Measurements from ENCODE around the gene RELL1.

RELL1 gene

DNA sequence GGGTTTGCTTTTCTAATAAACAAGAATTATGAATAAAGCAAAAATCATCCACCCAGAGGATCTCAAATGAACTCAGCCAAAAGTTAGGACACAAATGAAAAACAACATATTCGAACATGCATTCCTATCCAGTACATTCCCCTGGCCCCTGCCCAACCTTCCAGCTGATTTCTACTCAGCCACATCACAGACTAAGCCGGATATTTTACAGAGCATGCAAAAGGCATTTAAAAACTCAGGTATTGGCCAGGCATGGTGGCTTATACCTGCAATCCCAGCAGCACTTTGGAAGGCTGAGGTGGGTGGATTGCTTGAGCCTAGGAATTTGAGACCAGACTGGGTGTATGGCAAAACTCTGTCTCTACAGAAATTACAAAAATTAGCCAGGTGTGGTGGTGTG lies 54.6 kb downstream of the RELL1 start:
- no peak for DNase-seq

DNA sequence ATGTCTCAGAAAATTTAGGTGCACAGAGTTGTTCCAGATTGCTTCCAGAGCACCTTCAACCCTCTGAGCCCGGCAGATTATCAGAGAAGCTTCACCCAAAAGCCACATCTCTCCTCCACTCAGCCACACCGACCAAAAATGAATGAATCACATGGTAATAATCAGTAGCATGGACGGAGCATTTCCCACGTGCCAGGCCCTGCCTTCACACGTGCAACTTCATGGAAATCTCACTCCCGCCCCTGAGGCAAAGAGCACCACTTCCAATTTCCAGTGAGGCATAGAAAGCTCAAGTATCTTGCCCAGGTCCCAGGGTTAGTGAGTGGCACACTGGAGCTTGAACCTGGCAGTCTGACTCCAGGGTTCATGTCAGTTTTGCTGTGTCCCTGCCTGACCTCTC lies 56.5 kb downstream of the RELL1 start:
- no peak for DNase-seq

DNA sequence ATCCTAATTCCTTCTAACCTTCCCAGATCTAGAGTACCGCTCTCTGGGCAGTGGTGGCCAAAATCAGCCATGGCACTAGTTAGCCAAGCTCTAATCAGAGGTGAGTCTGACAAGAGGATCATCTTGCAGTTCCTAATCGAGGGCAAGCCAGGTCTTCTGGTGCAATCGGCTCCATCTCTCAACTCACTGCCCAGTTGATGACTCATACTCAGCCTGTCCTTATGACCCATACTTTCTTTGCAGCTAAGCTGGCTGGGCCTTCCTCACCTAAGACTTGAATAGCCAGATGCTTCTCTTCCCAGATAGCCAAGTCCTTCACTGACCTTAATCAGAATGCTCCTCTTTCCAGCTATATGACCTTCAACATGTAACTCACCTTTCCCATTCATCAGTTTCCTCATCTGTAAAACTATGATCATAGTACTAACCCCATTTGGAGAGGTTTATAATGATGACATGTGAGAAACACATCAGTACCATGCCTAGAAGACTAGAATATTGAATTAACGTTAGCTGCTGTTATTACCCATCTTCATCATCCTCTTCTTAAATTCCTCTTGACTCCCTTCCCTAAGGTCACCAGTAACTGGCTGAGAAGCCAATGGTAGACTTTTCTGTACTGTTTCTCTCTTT lies 57.1 kb downstream of the RELL1 start:
- DNase-seq: peak; percentile 42

DNA sequence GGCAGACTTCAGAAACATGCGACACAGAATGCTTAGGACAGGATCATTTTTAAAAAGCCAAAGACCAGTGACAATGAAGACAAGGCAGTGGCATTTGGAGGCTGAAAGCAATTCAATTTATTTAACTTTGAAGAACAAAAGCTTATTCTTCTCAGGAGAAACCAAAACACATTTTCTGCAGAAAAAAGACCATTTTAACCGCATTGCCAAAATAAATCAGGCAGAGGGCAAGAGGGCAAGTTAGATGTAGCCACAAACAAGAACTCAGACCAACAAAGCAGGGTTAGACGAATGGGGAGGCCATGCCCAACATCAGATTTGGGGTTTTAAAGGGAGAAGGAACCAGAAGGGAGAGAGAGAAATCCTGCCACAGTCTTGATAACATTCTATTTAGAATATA lies 58.9 kb downstream of the RELL1 start:
- DNase-seq: no peak

DNA sequence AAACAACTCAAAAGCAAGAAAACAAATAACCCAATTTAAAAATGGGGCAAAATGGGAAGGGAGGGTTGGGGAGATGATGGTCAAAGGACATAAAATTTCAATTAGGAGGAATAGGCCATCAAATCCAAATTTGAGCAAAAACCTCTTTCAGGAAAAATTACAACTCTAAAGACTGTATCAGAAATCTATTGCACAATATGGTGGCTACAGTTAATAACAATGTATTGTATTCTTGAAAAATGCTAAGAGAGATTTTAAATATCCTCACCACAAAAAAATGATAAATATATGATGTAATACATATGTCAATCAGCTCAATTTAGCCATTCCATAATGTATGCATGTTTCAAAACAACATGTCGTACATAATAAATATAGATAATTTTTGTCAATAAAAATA lies 60.7 kb downstream of the RELL1 start:
- no peak for DNase-seq

DNA sequence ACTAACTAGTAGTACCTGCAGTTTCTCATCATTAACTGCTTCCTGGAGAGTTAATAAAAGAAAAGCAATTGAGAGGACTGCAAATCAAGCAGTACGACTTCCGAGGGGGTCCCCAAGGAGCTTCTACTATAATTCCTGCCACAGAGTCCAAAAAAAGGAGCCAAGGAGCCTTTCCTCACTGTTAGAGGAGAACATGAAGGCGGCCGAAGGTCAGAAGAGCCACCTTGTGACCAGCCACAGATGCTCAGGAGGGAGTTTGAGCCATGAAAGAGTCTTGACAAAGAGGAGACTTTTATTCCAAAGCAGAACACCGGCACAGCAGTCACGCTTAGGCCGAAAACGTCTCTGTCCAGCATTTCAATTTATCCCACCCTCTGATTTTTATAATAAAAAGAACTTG lies 62.2 kb downstream of the RELL1 start:
- no peak for DNase-seq

DNA sequence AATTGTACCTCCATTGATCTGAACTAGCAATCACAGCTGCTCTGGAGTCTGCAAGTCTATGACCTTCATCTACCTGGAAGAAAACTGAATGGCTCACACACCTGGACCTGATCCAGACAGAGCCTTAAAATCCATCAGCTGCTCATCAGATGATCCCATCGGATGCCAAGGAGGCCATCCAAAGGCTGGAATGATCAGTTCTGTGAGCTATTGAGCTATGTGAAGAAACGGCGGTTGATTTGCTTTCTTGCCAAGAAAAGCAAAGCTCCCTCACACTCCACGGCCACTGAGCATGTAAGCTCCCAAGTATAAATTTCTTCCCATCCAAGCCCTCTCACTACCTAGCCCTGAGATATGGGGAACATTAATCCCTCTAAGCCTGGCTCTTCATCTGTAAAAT lies 63.1 kb downstream of the RELL1 start:
- DNase-seq: no peak

DNA sequence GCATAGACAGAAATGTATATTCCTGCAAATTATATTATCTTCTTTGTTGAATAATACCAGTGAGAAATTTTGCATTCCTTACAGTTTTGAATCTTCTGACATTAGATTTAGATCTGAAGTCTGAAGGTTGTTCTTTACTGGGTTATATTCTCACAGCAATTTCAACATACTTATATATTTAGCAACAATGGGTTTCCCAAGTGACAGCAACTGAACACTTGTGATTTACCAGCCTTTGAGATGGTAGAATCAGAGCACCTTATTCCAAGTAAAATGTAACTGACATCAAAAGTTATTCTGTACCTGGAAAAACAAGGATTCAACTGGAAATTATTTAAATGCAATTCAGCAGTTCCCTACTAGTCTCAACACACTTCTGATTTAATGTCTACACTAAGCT lies 66.0 kb downstream of the RELL1 start:
- peak; percentile 11 for DNase-seq

DNA sequence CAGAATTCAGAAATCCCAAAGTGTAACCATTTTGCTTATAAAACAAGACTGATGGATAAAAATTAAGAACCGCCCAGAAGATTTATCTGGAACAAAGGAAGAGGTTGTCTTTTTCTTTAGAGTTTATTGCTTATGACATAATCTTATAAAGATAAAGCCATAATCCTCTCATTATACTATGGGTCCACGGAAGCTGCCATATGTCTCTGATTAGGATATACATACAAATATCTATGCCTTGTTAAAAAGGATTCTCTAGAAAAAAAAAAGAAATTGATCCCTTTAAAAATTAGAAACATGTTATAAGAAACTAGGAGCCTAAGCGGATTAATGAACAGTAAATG lies 70.5 kb downstream of the RELL1 start:
- DNase-seq: no peak

DNA sequence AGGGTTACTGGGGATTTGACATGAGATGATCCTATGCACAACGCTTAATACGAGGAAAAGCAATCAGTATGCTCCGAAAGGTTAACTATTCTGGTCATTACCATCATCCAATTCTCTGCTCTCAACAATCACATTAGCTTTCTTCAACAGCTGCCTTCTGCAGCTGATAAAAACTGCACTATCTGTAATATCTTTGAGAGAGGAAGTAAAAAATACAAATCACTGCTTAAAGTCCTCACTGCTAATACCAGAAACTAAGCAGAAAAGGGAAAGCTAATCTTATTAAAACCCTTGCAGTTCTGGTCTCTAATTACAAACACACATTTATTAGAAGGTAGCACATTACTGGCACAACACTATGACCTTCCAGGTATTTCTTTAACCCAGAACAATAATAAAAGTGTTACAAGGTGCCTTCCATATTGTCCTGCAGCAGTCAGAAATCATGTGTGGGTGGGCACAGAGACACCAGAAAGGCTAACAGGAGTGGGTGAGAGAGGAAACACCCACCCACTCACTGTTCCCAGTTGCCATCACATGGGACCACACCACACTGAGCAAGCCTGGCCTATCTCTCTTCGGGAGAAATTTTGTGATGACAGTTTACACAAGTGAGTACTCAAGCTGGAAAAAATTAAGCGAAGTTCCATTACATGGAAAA lies 71.0 kb downstream of the RELL1 start:
- no peak for DNase-seq

DNA sequence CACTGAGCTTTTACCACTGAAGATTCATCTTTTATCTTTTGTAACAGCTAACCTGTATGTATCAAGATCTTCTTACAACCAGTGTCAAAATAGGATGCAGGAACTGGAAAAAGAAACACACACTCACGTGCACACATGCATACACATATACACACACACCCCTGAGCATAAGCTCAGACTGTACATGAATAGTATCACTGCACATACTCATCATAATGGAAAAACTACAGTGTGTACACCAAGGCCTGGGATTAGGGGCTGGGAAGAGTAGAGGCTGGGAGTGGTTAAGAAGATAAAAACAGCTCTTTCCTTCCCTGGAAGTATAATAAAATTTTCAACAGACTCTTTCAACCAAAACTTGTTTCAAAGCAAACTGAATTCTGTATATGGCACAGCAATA lies 73.4 kb downstream of the RELL1 start:
- DNase-seq: no peak

DNA sequence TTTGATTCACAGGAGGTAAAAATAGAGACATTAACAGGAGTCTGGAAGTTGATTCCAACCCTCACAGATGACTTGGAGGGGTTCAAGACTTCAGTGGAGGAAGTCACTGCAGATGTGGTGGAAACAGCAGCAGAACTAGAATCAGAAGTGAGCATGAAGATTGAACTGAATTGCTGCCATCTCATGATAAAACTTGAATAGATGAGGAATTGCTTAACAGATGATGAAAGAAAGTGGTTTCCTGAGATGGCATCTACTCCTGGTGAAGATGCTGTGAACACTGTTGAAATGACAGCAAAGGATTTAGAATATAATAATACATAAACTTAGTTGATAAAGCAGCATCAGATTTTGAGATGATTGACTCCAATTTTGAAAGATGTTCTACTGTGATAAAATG lies 76.5 kb downstream of the RELL1 start:
- peak; percentile 47 for DNase-seq

DNA sequence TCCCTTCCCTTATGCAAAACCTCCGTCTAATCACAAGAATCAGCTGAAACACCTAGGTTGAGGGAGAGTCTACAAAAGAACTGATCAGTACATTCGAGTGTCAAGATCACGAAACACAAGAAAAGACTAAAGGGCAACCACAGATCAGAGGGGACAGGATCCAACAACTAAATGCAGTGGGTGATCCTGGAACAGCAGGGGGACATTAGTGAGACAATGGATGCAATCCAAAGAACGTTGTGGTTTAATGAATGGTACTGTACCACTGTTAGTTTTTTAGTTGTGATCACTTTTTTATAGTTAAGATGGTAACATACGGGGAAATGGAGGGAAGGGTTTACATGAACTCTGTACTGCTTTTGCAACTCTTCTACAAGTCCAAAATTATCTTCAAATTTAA lies 79.2 kb downstream of the RELL1 start:
- DNase-seq: no peak

DNA sequence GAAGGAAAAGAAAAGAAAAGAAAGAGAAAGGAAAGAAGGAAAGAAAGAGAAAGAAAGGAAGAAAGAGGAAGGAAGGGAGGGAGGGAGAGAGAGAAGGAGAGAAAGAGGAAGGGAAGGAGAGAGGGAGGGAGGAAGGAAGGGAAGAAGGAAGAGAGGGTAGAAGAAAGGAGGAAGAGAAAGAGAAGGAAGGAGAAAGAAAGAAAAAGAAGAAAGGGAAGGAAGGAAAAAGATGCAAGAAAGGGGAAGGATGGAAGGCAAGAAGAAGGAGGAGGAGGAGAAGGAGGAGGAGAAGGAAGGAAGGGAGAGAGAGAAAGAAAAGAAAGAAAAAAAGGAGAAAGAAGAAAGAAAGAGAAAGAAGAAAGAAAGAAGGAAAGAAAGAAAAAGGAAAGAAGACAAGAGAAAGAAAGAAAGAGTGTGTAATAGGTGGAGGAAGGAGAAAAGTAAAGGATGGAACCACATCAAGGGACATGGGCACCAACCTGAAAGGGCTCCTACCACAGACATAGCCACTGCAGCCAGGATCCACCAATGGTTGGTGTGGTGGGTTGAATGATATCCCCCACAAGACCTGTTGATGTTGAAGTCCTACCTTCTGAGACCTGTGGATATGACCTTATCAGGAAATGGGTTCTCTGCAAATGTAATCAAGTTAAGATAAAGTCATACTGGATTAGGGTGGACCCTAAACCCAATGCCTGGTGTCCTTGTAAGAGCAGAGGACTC lies 80.2 kb downstream of the RELL1 start:
- no peak for DNase-seq

DNA sequence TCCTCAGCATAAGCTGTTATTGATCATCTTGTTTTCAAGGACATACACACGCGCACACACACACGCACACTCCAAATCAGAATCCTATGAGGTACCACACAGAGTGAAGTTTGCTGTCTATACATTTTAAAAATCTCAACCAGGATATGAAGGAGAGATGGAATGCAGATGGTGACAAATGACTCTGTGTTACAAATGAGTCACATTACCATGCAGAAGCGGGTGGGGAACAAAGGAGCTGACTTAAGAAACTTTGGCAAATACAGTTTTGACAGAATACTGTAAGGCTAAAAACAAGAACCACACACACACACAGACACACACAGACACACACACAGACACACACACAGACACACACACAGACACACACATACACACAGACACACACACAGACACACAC lies 81.7 kb downstream of the RELL1 start:
- DNase-seq: peak; percentile 31

DNA sequence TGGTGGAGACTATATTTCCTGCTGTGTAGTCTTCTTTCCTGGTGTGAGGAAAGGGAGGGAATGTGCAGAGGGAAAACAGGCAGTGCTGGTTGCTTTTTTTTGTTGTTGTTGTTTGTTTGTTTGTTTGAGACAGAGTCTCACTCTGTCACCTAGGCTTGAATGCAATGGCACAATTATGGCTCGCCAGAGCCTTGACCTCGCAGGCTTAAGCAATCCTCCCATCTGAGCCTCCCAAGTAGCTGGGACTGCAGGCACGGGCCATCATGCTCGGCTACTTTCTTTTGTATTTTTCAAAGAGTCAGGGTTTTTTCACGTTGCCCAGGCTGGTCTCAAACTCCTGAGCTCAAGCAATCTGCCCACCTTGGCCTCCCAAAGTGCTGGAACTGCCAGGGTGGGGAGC lies 82.5 kb downstream of the RELL1 start:
- no peak for DNase-seq

DNA sequence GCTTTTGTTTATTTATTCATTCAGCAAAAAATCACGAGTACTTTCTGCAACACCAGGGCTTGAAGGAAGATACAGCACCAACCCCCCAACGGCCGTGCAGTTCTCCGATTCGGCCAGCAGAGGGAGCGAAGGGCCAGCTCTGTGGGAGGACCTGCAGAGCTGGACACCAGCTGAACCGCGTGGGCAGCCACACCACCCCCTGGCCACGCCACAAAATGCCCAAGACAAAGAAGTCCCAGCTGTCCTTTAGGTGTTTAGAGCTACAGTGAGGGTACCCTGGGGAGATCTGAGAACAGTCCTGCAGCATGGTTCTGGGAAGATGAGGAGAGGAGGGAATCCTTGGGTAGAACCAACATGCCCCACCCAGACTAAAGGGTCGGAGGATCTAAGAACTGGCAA lies 83.1 kb downstream of the RELL1 start:
- DNase-seq: peak; percentile 61

DNA sequence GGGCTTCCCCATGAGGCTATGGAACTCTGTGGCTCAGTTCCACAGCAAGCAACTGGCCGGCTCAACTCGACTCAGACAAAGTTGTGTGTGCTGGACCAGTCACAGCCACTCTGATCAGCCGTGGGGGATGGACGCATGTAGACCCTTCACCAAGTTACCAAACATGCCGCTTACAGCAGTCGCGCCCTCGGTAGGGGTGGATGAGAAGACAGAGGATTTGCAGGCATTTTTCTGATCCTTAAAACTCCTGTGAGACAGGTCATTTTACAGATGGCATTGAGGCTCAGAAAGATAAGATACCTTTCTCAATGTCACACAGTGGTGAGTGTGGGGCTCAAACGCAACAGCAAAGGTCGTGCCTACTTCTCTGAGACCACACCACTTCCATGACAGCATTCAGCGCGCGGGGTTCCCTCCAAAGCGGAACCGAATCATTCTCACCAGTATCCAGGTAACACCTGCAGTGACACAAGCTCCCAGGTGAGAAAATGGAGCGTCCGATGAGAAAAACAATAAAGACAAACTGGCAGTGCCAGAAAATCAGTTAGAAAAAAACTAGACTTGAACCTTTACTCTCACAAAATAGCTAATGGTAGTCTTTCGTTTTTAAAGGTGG lies 83.6 kb downstream of the RELL1 start:
- no peak for DNase-seq

DNA sequence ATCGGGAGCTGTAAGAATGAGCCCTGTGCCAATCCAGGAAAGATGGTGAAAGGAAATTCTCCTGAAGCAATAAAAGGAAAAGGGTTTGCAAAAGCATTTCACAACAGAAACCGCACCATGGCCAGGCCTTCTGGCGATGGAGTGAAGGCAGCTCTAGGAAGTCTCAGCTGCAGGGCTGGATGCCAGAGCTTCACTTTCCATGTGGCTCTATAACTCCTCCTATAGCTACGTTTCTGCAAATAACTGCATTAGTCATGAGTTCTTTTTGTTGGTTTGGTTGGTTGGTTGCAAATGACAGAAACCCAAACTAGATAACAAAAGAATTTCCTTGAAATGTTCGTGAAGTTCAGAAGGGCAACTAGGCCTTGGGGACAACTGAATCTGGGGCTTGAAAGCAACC lies 84.6 kb downstream of the RELL1 start:
- peak; percentile 95 for DNase-seq

DNA sequence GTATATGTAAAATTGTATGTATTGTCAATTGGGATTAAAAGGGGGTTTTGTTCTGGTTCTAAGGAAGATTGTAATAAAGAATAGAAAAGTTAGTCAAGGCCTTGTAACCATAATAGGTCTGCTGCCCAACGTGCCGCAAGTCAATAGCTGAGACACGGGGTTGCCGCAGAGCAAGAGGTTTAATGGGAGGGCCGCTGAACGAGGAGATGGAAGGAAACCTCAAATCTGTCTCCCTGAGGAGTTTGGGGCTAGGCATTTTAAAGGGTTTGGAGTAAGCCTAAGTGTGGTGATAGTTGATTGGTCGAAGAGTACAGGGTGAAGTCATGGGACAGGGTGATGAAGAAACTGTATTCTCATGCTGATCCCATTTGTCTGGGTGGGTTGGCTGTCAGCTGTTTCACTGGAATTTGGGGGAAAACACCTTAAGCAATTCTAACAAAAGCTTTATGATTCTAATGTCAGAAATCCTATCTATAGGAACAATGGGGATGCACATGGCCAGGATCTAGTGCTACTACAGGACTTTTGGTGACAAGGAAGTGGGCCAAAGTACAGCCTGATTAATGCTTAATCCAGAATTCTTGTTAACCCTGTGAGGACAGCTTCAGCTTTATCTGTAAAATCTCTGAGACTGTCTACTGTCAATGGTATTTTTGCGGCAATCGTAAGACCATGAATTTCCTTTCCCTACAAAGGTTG lies 86.9 kb downstream of the RELL1 start:
- no peak for DNase-seq

DNA sequence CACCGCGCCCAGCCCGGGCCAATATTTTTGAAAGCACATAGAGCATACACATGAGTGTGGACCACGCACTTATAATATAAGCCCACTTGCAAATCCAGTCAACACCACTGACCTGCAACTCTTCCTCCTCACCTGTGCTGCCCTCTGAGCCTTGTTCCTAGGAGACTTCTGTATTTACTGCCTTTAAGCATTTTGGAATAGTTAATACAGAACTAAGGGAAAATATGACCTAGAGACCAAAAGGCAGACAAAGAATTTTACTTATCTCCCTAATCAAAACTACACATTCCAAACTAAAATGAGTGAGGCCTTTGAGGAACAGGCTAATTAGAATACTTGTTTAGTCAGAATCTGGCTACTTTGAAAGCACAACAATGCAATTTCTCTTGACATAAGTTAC lies 89.1 kb downstream of the RELL1 start:
- no peak for DNase-seq

DNA sequence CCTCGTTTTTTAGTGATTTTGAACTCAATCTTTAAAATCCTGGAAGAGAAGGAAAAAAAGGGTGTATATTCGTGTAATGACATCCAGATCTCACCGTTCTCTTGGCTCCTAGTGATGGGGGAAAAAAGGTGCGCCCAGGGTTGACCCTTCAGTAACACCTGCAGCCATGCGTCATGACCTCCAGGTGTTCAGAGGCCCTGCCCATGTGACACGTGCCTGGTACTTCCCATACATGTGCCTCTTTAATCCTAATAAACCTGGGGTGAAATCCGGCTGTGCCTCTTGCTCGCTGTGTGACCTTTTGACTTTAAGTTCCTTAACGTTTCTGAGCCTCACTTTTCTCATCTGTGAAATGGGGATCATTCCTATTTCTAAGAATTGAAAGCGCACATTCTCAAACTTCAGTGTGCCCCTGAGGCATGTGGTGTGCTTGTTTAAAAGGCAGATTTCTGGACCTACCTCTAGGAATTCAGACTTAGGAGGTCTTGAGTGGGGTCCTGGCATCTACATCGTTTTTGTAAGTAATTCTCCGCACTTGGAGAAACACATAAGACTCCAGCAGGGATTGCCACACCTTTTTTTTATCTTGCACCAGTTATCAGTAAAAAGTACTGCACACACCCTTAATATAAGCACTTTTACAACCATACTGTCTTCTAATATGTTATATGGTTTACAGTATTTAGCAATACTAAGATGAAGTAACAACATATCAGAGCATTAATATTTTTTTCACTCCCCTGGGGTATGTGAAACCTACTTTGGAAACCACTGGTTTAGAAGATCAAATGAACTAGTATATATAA lies 90.1 kb downstream of the RELL1 start:
- no peak for DNase-seq

DNA sequence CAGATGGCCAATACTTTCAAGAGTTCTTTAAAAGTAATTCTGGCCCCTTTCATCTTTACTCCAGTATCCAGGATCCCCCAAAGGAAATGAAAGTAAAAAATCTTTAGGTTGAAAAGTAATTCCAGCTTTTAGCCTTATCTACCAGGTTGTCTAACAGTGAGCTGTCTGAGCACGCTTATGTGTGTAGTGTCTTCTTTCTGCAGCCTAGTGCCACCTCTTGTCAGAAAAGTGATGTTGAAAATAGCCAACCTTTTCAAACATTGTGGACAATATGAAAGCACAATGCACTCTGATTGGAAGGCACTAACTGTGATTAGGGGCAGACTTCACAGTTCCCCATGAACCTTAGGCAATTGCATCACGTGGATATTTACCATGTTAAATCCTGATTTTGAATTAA lies 92.1 kb downstream of the RELL1 start:
- DNase-seq: no peak
